Thyroid gland (tissue), 4 donors: ENCODE data around the gene NCLN. TPM values are rescaled to one million over a fixed set of nuclear protein-coding genes. Genes with fewer than 3 reads are reported as not detected.
A peak's percentile ranks its signal among the peaks of the same experiment; 100 is the strongest.

Source experiments
- DNase-seq, 2 donors: peaks; one replicate each; pipeline ENCODE4 v3.0.0-alpha.2; 2019
- H3K27ac ChIP-seq, 3 donors: fragments of 200-600 bp; sonication (generic); 1 replicate in 2 of 3; 2 replicates in 1 of 3; pipeline ENCODE4 v1.5.1; 2016 to 2019; ENCODE audit warnings: mild to moderate bottlenecking in 1 of 3, moderate library complexity in 1 of 3
- H3K27me3 ChIP-seq: fragments of 200-600 bp; sonication (generic); one replicate; pipeline ENCODE4 v1.5.1; 2019
- H3K36me3 ChIP-seq, 2 donors: fragments of 200-600 bp; sonication (generic); one replicate each; pipeline ENCODE4 v1.5.1; 2016 to 2019
- H3K4me1 ChIP-seq, 2 donors: fragments of 200-600 bp; sonication (generic); one replicate each; pipeline ENCODE4 v1.5.1; 2017 to 2019
- H3K4me3 ChIP-seq, 3 donors: fragments of 200-600 bp; sonication (generic); replicated peaks in 1 of 3; 1 replicate in 2 of 3; 2 replicates in 1 of 3; pipeline ENCODE4 v1.5.1; 2016; ENCODE audit warnings: mild to moderate bottlenecking in 1 of 3
- H3K9me3 ChIP-seq: fragments of 200-600 bp; sonication (generic); one replicate; pipeline ENCODE4 v1.5.1; 2017
- CTCF ChIP-seq, 6 experiments: fragments of 200-600 bp in 3 of 6; fragments of 450-650 bp in 3 of 6; sonication (generic) in 3 of 6; IDR thresholded peaks; one replicate each; pipeline ENCODE4 v1.5.1; 2016 to 2019; ENCODE audit warnings: antibody characterized with exemption in 6 of 6, mild to moderate bottlenecking in 2 of 6, inconsistent platforms in 1 of 6, moderate library complexity in 1 of 6
- POLR2A ChIP-seq, 2 donors: fragments of 450-650 bp; IDR thresholded peaks; one replicate each; pipeline ENCODE4 v1.6.1; 2017; ENCODE audit warnings: antibody characterized with exemption in 2 of 2, mild to moderate bottlenecking in 2 of 2, moderate library complexity in 1 of 2
- WGBS, 2 donors: methylation state at CpG; one replicate each; pipeline ENCODE4 v1.1.5; 2017; 5-methylcytosine and 5-hydroxymethylcytosine counted together
- intact Hi-C: fragments of 100-400 bp; cut with DNase I; formaldehyde crosslinking; loops from one replicate; pipeline ENCODE4 v1.15.1; 2023
- total RNA-seq, 4 donors: library from RNA; depleted of rRNA; stranded (reverse); fragments of >200 nt; gene quantifications; one replicate each; pipeline ENCODE4 v1.2.3, GENCODE V29; 2016

The NCLN gene
- total RNA-seq, 4 donors from 2014 or later, result 30.8 to 48.5 (median 37.2) TPM

DNA sequence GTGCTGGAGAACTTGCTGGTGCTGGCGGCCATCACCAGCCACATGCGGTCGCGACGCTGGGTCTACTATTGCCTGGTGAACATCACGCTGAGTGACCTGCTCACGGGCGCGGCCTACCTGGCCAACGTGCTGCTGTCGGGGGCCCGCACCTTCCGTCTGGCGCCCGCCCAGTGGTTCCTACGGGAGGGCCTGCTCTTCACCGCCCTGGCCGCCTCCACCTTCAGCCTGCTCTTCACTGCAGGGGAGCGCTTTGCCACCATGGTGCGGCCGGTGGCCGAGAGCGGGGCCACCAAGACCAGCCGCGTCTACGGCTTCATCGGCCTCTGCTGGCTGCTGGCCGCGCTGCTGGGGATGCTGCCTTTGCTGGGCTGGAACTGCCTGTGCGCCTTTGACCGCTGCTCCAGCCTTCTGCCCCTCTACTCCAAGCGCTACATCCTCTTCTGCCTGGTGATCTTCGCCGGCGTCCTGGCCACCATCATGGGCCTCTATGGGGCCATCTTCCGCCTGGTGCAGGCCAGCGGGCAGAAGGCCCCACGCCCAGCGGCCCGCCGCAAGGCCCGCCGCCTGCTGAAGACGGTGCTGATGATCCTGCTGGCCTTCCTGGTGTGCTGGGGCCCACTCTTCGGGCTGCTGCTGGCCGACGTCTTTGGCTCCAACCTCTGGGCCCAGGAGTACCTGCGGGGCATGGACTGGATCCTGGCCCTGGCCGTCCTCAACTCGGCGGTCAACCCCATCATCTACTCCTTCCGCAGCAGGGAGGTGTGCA, 6.6 kb upstream of the NCLN start:
- TF ChIP-seq POLR2A (IDR thresholded peaks at IDR 0.05) (no peak), CTCF (IDR thresholded peaks at IDR 0.05) (no peak)
- Histone ChIP-seq H3K27me3 (no peaks in the 10 kb centered on the region), H3K4me1 (peaks cover 18 to 23% of the 10 kb centered on the region in 2 donors), H3K27ac (peak overlapping the region in 2 of 3 donors; percentile 17 to 49), H3K36me3 (no peaks in the 10 kb centered on the region), H3K4me3 (no peak overlapping the region), H3K9me3 (no peaks in the 10 kb centered on the region)
- intact Hi-C loops, result no loop called here
- 89 to 90% methylated on average over 31 to 35 of the region's 52 CpGs for whole genome bisulfite sequencing, 2 donors
- no peak for DNase-seq

- Histone ChIP-seq H3K4me3 (no peak overlapping the region), H3K4me1 (peaks cover 20 to 24% of the 10 kb centered on the region in 2 donors), H3K36me3 (no peaks in the 10 kb centered on the region), H3K27me3 (no peaks in the 10 kb centered on the region), H3K27ac (no peak overlapping the region), H3K9me3 (no peaks in the 10 kb centered on the region)
- no peak for TF ChIP-seq POLR2A (IDR thresholded peaks at IDR 0.05)
- TF ChIP-seq CTCF (IDR thresholded peaks at IDR 0.05), result no peak
- intact Hi-C loops, result no loop called here
- DNase-seq, result no peak
- WGBS, 2 donors, result 93 to 100% methylated on average over 1 to 19 of the region's 31 CpGs
These were observed 5.9 kb upstream of the NCLN start for GRCh38 chr19:3179739-3180293.

- H3K9me3 ChIP-seq, result no peaks in the 10 kb centered on the region
- intact Hi-C loops, result no loop called here
- no peak for TF ChIP-seq CTCF (IDR thresholded peaks at IDR 0.05)
- no peak for TF ChIP-seq POLR2A (IDR thresholded peaks at IDR 0.05)
- no peaks in the 10 kb centered on the region for H3K27me3 ChIP-seq
- H3K27ac ChIP-seq, result no peak overlapping the region
- WGBS, 2 donors, result 76% methylated on average over 13 of the region's 13 CpGs
- no peaks in the 10 kb centered on the region for H3K36me3 ChIP-seq
- no peak overlapping the region for H3K4me3 ChIP-seq
- H3K4me1 ChIP-seq, result peaks cover 18 to 21% of the 10 kb centered on the region in 2 donors
- no peak for DNase-seq
These were observed 1.7 kb upstream of the NCLN start for GRCh38 chr19:3183721-3184641.

DNA sequence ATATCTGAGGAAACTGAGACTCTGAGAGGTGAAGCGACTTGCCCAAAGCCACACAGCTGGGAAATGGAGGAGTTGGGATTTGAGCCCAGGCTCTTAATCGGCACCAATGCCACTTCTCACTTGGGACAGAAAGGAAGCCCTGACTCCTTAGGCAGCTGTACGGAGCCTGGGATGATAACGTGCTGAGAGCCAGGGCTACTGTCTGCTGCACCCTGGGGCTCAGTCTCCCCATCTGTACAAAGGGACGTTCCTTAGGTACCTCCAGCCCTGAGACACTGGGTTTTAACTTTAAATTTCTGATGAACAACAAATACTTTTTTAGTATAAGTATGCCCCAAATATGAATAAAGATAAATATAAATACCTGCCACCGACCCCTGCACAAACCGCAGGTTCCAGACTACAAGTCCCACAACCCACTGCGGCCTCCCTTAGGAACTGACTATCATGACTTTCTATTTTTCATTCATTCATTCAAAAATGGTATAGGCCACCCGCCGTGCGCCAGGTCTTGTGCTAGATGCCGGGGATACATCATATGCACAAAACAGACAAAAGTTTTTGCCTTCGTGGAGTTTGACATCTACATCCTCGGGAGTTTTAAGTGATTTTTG, 776 bp upstream of the NCLN start:
- Histone ChIP-seq H3K36me3 (no peaks in the 10 kb centered on the region), H3K4me3 (peak overlapping the region in 2 of 3 donors; percentile 19 to 67), H3K27me3 (no peaks in the 10 kb centered on the region), H3K9me3 (no peaks in the 10 kb centered on the region), H3K27ac (peak overlapping the region in 1 of 3 donors; percentile 82), H3K4me1 (peaks cover 18 to 21% of the 10 kb centered on the region in 2 donors)
- whole genome bisulfite sequencing, 2 donors, result 12 to 15% methylated on average over 14 of the region's 14 CpGs
- intact Hi-C loops, result no loop called here
- TF ChIP-seq POLR2A (IDR thresholded peaks at IDR 0.05), result no peak
- no peak for TF ChIP-seq CTCF (IDR thresholded peaks at IDR 0.05)
- DNase-seq, result peak; percentile 72 to 74
